GM23338 (cell line): ENCODE measurements around the gene CLN6. TPM values are rescaled to one million over a fixed set of nuclear protein-coding genes. Genes with fewer than 3 reads are reported as not detected.

Source experiments
- ATAC-seq: fragments of 200-7000 bp; cut with Tn5 transposase; 3 replicates; pipeline ENCODE4 v1.9.1; 2020
- DNase-seq: peaks from one replicate; pipeline ENCODE4 v3.0.0-alpha.2; 2015; ENCODE audit warnings: low spot score
- H2AFZ ChIP-seq: fragments of 200-600 bp; sonication (generic); 2 replicates; pipeline ENCODE4 v1.8.0; 2016; ENCODE audit warnings: antibody characterized with exemption, mild to moderate bottlenecking, moderate library complexity
- H3F3A ChIP-seq: fragments of 200-600 bp; sonication (generic); replicated peaks from 2 replicates; pipeline ENCODE4 v1.8.0; 2017; ENCODE audit warnings: antibody characterized with exemption, mixed run types, low read depth
- H3K27ac ChIP-seq: fragments of 200-600 bp; sonication (generic); 2 replicates; pipeline ENCODE4 v1.6.1; 2016; ENCODE audit warnings: low read depth
- H3K27me3 ChIP-seq: fragments of 200-600 bp; sonication (generic); 2 replicates; pipeline ENCODE4 v1.8.0; 2016; ENCODE audit warnings: mild to moderate bottlenecking, mixed run types, moderate library complexity; ENCODE audit not compliant: insufficient read depth
- H3K36me3 ChIP-seq: fragments of 200-600 bp; sonication (generic); 2 replicates; pipeline ENCODE4 v1.8.0; 2016; ENCODE audit warnings: mild to moderate bottlenecking; ENCODE audit not compliant: insufficient read depth
- H3K4me1 ChIP-seq: fragments of 200-600 bp; sonication (generic); 2 replicates; pipeline ENCODE4 v1.8.0; 2016; ENCODE audit warnings: mild to moderate bottlenecking, moderate library complexity; ENCODE audit not compliant: insufficient read depth
- H3K4me2 ChIP-seq: fragments of 200-600 bp; sonication (generic); 2 replicates; pipeline ENCODE4 v1.7.1; 2017; ENCODE audit warnings: mixed run types
- H3K4me3 ChIP-seq: fragments of 200-600 bp; sonication (generic); 2 replicates; pipeline ENCODE4 v1.6.1; 2016; ENCODE audit warnings: mixed run types
- H3K79me2 ChIP-seq: fragments of 200-600 bp; sonication (generic); replicated peaks from 2 replicates; pipeline ENCODE4 v1.8.0; 2017; ENCODE audit warnings: mild to moderate bottlenecking; ENCODE audit not compliant: insufficient read depth
- H3K9me2 ChIP-seq: fragments of 200-600 bp; sonication (generic); 2 replicates; pipeline ENCODE4 v1.8.0; 2017; ENCODE audit not compliant: insufficient read depth
- H4K20me1 ChIP-seq: fragments of 200-600 bp; sonication (generic); replicated peaks from 2 replicates; pipeline ENCODE4 v1.8.0; 2017; ENCODE audit warnings: mild to moderate bottlenecking; ENCODE audit not compliant: insufficient read depth
- H3K27ac Mint-ChIP-seq: 2 replicates; pipeline ENCODE4 v1.8.0; 2020; ENCODE audit warnings: inconsistent platforms, mild to moderate bottlenecking, moderate library complexity, mixed read lengths
- H3K27me3 Mint-ChIP-seq: 3 replicates; pipeline ENCODE4 v1.8.0; 2022; ENCODE audit warnings: low read depth, mild to moderate bottlenecking, moderate library complexity, mixed read lengths, inconsistent platforms; ENCODE audit not compliant: insufficient read depth, poor library complexity
- H3K36me3 Mint-ChIP-seq: 3 replicates; pipeline ENCODE4 v1.8.0; 2021; ENCODE audit warnings: low read depth, mild to moderate bottlenecking, inconsistent platforms, moderate library complexity, mixed read lengths
- H3K4me1 Mint-ChIP-seq: 3 replicates; pipeline ENCODE4 v1.8.0; 2020; ENCODE audit warnings: mild to moderate bottlenecking, inconsistent platforms, mixed read lengths
- H3K4me3 Mint-ChIP-seq: 3 replicates; pipeline ENCODE4 v1.8.0; 2021; ENCODE audit warnings: moderate library complexity, mild to moderate bottlenecking, inconsistent platforms, mixed read lengths
- H3K9me3 Mint-ChIP-seq: 3 replicates; pipeline ENCODE4 v1.8.0; 2020; ENCODE audit warnings: moderate library complexity, mild to moderate bottlenecking, inconsistent platforms, mixed read lengths
- CTCF ChIP-seq, 2 experiments: fragments of 200-600 bp in 1 of 2; sonication (generic) in 1 of 2; conservative IDR thresholded peaks; 2 replicates each; pipeline versions ENCODE4 v1.5.1 to v1.6.1; 2016 to 2017; ENCODE audit warnings: antibody characterized with exemption in 2 of 2, low read depth in 2 of 2, mild to moderate bottlenecking in 2 of 2, moderate library complexity in 1 of 2
- EZH2 ChIP-seq: fragments of 200-600 bp; sonication (generic); IDR thresholded peaks from one replicate; pipeline ENCODE4 v1.8.0; 2017; ENCODE audit warnings: antibody characterized with exemption, mild to moderate bottlenecking, low read depth; ENCODE audit not compliant: unreplicated experiment
- EZH2phosphoT487 ChIP-seq: fragments of 200-600 bp; sonication (generic); IDR thresholded peaks from one replicate; pipeline ENCODE4 v1.8.1; 2018; ENCODE audit warnings: antibody characterized with exemption; ENCODE audit not compliant: unreplicated experiment
- NANOG ChIP-seq: IDR thresholded peaks from 2 replicates; pipeline ENCODE4 v1.6.1; 2016; ENCODE audit warnings: antibody characterized with exemption, borderline replicate concordance
- REST ChIP-seq: IDR thresholded peaks from one replicate; pipeline ENCODE4 v1.6.1; 2018; ENCODE audit warnings: antibody characterized with exemption; ENCODE audit not compliant: unreplicated experiment
- STAT1 ChIP-seq: IDR thresholded peaks from one replicate; pipeline ENCODE4 v1.6.1; 2016; ENCODE audit warnings: antibody characterized with exemption; ENCODE audit not compliant: unreplicated experiment
- ZNF114 ChIP-seq: fragments of 250-450 bp; sonication (Bioruptor Pico); IDR thresholded peaks from 2 replicates; pipeline ENCODE4 v1.5.0; 2020; ENCODE audit warnings: mild to moderate bottlenecking, moderate library complexity
- ZNF331 ChIP-seq: fragments of 250-450 bp; sonication (Bioruptor Pico); IDR thresholded peaks from 2 replicates; pipeline ENCODE4 v1.5.0; 2020; ENCODE audit warnings: low read depth, mild to moderate bottlenecking, moderate library complexity
- polyA plus RNA-seq: library from polyadenylated mRNA; unstranded; fragments of >200 nt; fragmentation: Nextera tagmentation; extraction: Ambion mirVana; gene quantifications from 2 replicates; pipeline ENCODE4 v1.2.1, GENCODE V29; 2016
- total RNA-seq: library from RNA; depleted of rRNA; stranded (reverse); fragments of >200 nt; shearing (Covaris generic); gene quantifications from 2 replicates; pipeline ENCODE4 v1.2.3, GENCODE V29; 2014
- TF ChIP-seq, protein P1 (sequence below): IDR thresholded peaks from 2 replicates; pipeline ENCODE4 v1.6.1; 2016; ENCODE audit warnings: antibody characterized with exemption
- TF ChIP-seq, protein P2 (sequence below): fragments of 250-450 bp; sonication (Bioruptor Pico); IDR thresholded peaks from 2 replicates; pipeline ENCODE4 v1.5.0; 2020; ENCODE audit warnings: mild to moderate bottlenecking, moderate library complexity

The CLN6 gene
- total and polyA plus RNA-seq, 2 experiments from 2014 or later, result 20.7 to 69.5 TPM

DNA sequence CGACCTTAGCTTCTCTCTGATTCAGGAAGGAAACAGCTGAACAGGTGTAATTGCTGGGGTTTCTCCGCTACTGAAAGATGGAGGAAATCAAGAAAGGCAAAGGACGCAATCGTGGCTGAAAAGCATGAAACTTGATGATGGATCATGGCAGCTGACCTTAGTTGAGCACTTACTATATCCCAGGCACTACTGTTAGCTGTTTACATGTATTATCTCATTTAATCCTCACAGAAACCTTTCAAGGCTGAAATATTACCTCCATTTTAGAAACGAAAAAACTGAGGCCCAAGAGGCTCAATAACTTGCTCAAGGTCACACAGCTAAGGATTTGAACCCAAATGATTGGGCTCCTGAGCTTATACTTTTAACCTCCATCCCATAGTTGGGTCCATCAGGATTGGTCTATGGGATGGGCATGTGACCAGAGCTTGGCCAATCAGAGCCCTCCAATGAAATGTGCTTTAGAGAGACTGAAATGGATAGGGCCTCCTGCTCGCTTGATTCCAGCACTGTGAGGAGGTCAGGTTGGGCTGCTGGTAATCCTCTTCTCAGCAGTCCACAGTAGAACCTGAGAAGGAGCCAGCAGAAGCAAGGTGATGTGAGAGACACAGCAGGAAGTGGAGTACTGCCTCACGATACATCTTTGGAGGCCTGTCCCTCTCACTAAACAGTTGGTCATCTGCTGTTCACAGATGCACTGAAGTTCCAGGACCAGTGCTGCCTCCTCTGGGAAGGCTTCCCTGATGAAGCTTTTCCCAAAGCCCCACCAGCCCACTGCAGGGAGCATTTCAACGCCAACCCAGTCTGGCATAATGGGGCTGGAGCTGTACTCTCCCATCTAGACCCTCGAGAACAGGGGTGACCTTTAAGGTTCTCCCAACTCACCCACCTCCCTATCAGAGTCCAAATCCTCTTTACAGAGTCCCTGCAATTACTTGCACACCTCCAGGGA lies 10.4 kb downstream of the CLN6 start:
- Histone ChIP-seq H3K4me3 (no peak overlapping the region), H2AFZ (no peak overlapping the region), H3K4me2 (no peak overlapping the region), H4K20me1 (peaks cover 31% of the 10 kb centered on the region), H3K79me2 (peaks cover 77% of the 10 kb centered on the region), H3K9me2 (no peaks in the 10 kb centered on the region), H3K27me3 (no peaks in the 10 kb centered on the region), H3K27ac (no peak overlapping the region; the same call in 1 of the 2 replicates), H3K36me3 (peaks cover 10% of the 10 kb centered on the region; the same call in 1 of the 2 replicates), H3F3A (no peaks in the 10 kb centered on the region), H3K4me1 (no peaks in the 10 kb centered on the region)
- peaks cover 22% of the 10 kb centered on the region for H3K9me3 Mint-ChIP-seq
- H3K27me3 Mint-ChIP-seq, result peaks cover 4% of the 10 kb centered on the region
- no peak overlapping the region for H3K27ac Mint-ChIP-seq
- H3K4me1 Mint-ChIP-seq, result no peaks in the 10 kb centered on the region
- DNase-seq (no peak), ATAC-seq (no peak)
- no peak for TF ChIP-seq EZH2
- TF ChIP-seq REST, result no peak
- TF ChIP-seq, protein P1, sequence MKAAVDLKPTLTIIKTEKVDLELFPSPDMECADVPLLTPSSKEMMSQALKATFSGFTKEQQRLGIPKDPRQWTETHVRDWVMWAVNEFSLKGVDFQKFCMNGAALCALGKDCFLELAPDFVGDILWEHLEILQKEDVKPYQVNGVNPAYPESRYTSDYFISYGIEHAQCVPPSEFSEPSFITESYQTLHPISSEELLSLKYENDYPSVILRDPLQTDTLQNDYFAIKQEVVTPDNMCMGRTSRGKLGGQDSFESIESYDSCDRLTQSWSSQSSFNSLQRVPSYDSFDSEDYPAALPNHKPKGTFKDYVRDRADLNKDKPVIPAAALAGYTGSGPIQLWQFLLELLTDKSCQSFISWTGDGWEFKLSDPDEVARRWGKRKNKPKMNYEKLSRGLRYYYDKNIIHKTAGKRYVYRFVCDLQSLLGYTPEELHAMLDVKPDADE, result no peak
- no peak for TF ChIP-seq CTCF (conservative IDR thresholded peaks at IDR 0.05; ENCODE audit: low read depth in 2 of 2)
- no peak for TF ChIP-seq STAT1
- no peak for TF ChIP-seq ZNF114 (CRISPR knock-in tag)
- no peak for TF ChIP-seq ZNF331 (CRISPR knock-in tag)
- no peak for TF ChIP-seq EZH2phosphoT487
- TF ChIP-seq, protein P2, sequence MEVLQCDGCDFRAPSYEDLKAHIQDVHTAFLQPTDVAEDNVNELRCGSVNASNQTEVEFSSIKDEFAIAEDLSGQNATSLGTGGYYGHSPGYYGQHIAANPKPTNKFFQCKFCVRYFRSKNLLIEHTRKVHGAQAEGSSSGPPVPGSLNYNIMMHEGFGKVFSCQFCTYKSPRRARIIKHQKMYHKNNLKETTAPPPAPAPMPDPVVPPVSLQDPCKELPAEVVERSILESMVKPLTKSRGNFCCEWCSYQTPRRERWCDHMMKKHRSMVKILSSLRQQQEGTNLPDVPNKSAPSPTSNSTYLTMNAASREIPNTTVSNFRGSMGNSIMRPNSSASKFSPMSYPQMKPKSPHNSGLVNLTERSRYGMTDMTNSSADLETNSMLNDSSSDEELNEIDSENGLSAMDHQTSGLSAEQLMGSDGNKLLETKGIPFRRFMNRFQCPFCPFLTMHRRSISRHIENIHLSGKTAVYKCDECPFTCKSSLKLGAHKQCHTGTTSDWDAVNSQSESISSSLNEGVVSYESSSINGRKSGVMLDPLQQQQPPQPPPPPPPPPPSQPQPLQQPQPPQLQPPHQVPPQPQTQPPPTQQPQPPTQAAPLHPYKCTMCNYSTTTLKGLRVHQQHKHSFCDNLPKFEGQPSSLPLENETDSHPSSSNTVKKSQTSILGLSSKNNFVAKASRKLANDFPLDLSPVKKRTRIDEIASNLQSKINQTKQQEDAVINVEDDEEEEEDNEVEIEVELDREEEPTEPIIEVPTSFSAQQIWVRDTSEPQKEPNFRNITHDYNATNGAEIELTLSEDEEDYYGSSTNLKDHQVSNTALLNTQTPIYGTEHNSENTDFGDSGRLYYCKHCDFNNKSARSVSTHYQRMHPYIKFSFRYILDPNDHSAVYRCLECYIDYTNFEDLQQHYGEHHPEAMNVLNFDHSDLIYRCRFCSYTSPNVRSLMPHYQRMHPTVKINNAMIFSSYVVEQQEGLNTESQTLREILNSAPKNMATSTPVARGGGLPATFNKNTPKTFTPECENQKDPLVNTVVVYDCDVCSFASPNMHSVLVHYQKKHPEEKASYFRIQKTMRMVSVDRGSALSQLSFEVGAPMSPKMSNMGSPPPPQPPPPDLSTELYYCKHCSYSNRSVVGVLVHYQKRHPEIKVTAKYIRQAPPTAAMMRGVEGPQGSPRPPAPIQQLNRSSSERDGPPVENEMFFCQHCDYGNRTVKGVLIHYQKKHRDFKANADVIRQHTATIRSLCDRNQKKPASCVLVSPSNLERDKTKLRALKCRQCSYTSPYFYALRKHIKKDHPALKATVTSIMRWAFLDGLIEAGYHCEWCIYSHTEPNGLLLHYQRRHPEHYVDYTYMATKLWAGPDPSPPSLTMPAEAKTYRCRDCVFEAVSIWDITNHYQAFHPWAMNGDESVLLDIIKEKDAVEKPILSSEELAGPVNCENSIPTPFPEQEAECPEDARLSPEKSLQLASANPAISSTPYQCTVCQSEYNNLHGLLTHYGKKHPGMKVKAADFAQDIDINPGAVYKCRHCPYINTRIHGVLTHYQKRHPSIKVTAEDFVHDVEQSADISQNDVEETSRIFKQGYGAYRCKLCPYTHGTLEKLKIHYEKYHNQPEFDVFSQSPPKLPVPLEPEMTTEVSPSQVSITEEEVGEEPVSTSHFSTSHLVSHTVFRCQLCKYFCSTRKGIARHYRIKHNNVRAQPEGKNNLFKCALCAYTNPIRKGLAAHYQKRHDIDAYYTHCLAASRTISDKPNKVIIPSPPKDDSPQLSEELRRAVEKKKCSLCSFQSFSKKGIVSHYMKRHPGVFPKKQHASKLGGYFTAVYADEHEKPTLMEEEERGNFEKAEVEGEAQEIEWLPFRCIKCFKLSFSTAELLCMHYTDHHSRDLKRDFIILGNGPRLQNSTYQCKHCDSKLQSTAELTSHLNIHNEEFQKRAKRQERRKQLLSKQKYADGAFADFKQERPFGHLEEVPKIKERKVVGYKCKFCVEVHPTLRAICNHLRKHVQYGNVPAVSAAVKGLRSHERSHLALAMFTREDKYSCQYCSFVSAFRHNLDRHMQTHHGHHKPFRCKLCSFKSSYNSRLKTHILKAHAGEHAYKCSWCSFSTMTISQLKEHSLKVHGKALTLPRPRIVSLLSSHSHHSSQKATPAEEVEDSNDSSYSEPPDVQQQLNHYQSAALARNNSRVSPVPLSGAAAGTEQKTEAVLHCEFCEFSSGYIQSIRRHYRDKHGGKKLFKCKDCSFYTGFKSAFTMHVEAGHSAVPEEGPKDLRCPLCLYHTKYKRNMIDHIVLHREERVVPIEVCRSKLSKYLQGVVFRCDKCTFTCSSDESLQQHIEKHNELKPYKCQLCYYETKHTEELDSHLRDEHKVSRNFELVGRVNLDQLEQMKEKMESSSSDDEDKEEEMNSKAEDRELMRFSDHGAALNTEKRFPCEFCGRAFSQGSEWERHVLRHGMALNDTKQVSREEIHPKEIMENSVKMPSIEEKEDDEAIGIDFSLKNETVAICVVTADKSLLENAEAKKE (CRISPR knock-in tag), result no peak
- no peak for TF ChIP-seq NANOG
- no peak overlapping the region for H3K4me3 Mint-ChIP-seq
- H3K36me3 Mint-ChIP-seq, result peaks cover 71% of the 10 kb centered on the region
